Left ventricle myocardium inferior (tissue), 1 donor: Measurements from ENCODE around the gene MCTP2. TPM values are rescaled to one million over a fixed set of nuclear protein-coding genes. Genes with fewer than 3 reads are reported as not detected.

Source experiments
- DNase-seq: peaks from one replicate; pipeline ENCODE4 v3.0.0-alpha.2; 2020
- H3K27ac ChIP-seq: fragments of 200-600 bp; replicated peaks from 2 replicates; pipeline ENCODE4 v1.8.0; 2021
- H3K27me3 ChIP-seq: fragments of 200-600 bp; 2 replicates; pipeline ENCODE4 v1.8.0; 2021; ENCODE audit warnings: low read depth
- H3K36me3 ChIP-seq: fragments of 200-600 bp; 2 replicates; pipeline ENCODE4 v1.8.0; 2021
- H3K4me1 ChIP-seq: fragments of 200-600 bp; 2 replicates; pipeline ENCODE4 v1.8.0; 2021
- H3K4me3 ChIP-seq: fragments of 200-600 bp; 2 replicates; pipeline ENCODE4 v1.8.0; 2021; ENCODE audit warnings: mild to moderate bottlenecking, moderate library complexity
- H3K9me3 ChIP-seq: fragments of 200-600 bp; replicated peaks from 2 replicates; pipeline ENCODE4 v1.8.0; 2021
- intact Hi-C: fragments of 100-400 bp; cut with micrococcal nuclease; formaldehyde crosslinking; loops from one replicate; pipeline ENCODE4 v1.11.0; 2022
- total RNA-seq: library from RNA; stranded (reverse); fragmentation: NEBNext Ultra II Directional; extraction: Animal tissue kit (Norgen Biotek cat#: 25700); gene quantifications from one replicate; pipeline ENCODE4 v1.2.1, GENCODE V29; 2021
- TF ChIP-seq, protein P1 (sequence below): fragments of 200-600 bp; IDR thresholded peaks from 2 replicates; pipeline ENCODE4 v1.8.0; 2021; ENCODE audit warnings: antibody characterized with exemption, mild to moderate bottlenecking, borderline replicate concordance
- donor health status: DM: no; HTN: yes; CAD: no; lungs with severe emphysema.

The MCTP2 gene
- total RNA-seq, 1 donor from 2014 or later, result 1.0 TPM

- H3K4me1 ChIP-seq, result peaks cover 19% of the 10 kb centered on the region
- H3K27me3 ChIP-seq, result peaks cover 89% of the 10 kb centered on the region
- H3K36me3 ChIP-seq, result no peaks in the 10 kb centered on the region
- DNase-seq, result no peak
- H3K9me3 ChIP-seq, result no peaks in the 10 kb centered on the region
- intact Hi-C loops, result no loop called here
- peak overlapping the region; percentile 66 for H3K4me3 ChIP-seq
- H3K27ac ChIP-seq, result no peak overlapping the region
- TF ChIP-seq, protein P1, sequence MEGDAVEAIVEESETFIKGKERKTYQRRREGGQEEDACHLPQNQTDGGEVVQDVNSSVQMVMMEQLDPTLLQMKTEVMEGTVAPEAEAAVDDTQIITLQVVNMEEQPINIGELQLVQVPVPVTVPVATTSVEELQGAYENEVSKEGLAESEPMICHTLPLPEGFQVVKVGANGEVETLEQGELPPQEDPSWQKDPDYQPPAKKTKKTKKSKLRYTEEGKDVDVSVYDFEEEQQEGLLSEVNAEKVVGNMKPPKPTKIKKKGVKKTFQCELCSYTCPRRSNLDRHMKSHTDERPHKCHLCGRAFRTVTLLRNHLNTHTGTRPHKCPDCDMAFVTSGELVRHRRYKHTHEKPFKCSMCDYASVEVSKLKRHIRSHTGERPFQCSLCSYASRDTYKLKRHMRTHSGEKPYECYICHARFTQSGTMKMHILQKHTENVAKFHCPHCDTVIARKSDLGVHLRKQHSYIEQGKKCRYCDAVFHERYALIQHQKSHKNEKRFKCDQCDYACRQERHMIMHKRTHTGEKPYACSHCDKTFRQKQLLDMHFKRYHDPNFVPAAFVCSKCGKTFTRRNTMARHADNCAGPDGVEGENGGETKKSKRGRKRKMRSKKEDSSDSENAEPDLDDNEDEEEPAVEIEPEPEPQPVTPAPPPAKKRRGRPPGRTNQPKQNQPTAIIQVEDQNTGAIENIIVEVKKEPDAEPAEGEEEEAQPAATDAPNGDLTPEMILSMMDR, result no peak
Observed at GRCh38 chr15:94230431-94230882, 904 bp upstream of the MCTP2 start.

- Histone ChIP-seq H3K27me3 (peaks cover 80% of the 10 kb centered on the region), H3K4me3 (peak overlapping the region; percentile 66), H3K4me1 (peaks cover 19% of the 10 kb centered on the region), H3K36me3 (no peaks in the 10 kb centered on the region), H3K27ac (no peak overlapping the region), H3K9me3 (no peaks in the 10 kb centered on the region)
- intact Hi-C loops, result no loop called here
- DNase-seq, result no peak
- TF ChIP-seq, protein P1, result no peak
Observed at GRCh38 chr15:94231723-94232468, 535 bp downstream of the MCTP2 start.

- intact Hi-C loops, result no loop called here
Observed at GRCh38 chr15:94233441-94233840, 2.1 kb downstream of the MCTP2 start.

DNA sequence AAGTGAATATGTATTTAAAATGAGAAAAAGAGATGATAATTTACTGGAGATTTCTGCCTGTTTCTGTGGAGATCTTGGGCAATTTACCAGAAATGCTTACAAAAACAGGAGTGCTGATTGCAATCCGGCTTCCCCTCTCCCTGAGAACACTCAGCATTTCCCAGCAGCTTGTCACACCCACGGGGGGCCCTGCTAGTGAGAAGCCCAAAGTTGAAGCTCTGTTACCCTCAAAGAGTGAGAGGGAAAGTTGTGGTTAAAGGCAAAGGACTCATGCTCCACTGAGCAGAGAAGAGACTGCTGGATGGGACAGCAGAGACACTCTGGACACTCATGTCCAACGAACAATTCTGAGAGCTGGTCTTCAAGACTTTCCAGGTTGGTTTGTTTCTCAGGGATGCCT, 2.9 kb downstream of the MCTP2 start:
- DNase-seq, result no peak
- peaks cover 19% of the 10 kb centered on the region for H3K4me1 ChIP-seq
- H3K27me3 ChIP-seq, result peaks cover 56% of the 10 kb centered on the region
- no peak overlapping the region for H3K4me3 ChIP-seq
- no peaks in the 10 kb centered on the region for H3K36me3 ChIP-seq
- TF ChIP-seq, protein P1, result no peak
- no peaks in the 10 kb centered on the region for H3K9me3 ChIP-seq
- intact Hi-C loops, result no loop called here
- no peak overlapping the region for H3K27ac ChIP-seq

More at GRCh38 chr15:94233441-94233840, 2.1 kb downstream of the MCTP2 start:
- Histone ChIP-seq H3K36me3 (no peaks in the 10 kb centered on the region), H3K27ac (no peak overlapping the region), H3K9me3 (no peaks in the 10 kb centered on the region), H3K4me3 (no peak overlapping the region), H3K27me3 (peaks cover 65% of the 10 kb centered on the region), H3K4me1 (peaks cover 19% of the 10 kb centered on the region)
- TF ChIP-seq, protein P1, result no peak
- DNase-seq, result no peak

- no peaks in the 10 kb centered on the region for H3K9me3 ChIP-seq
- TF ChIP-seq, protein P1, result no peak
- DNase-seq, result no peak
- H3K27ac ChIP-seq, result no peak overlapping the region
- H3K4me3 ChIP-seq, result no peak overlapping the region
- H3K4me1 ChIP-seq, result peaks cover 19% of the 10 kb centered on the region
- intact Hi-C loops, result no loop called here
- H3K27me3 ChIP-seq, result peaks cover 49% of the 10 kb centered on the region
- H3K36me3 ChIP-seq, result no peaks in the 10 kb centered on the region
Observed at GRCh38 chr15:94235041-94235440, 3.7 kb downstream of the MCTP2 start.
